Mesenchymal stem cell (in vitro differentiated cells and primary cell): ENCODE measurements around the gene CNIH3.

Experiments
- DNase-seq: peaks from one replicate; pipeline ENCODE4 v3.0.0-alpha.2; 2013
- H2AFZ ChIP-seq: one replicate; pipeline ENCODE4 v1.6.1; 2013; ENCODE audit warnings: low read depth, mild to moderate bottlenecking, control low read depth, inconsistent platforms, low read length, moderate library complexity
- H2AK5ac ChIP-seq: 2 replicates; pipeline ENCODE4 v1.6.1; 2013; ENCODE audit warnings: low read length, moderate library complexity, mild to moderate bottlenecking, inconsistent platforms; ENCODE audit not compliant: severe bottlenecking
- H2BK120ac ChIP-seq: one replicate; pipeline ENCODE4 v1.6.1; 2013; ENCODE audit warnings: low read depth, mild to moderate bottlenecking, inconsistent platforms, low read length, moderate library complexity
- H2BK12ac ChIP-seq, 2 experiments: one replicate each; pipeline ENCODE4 v1.6.1; 2013; ENCODE audit warnings: inconsistent platforms in 2 of 2, low read length in 2 of 2, mild to moderate bottlenecking in 2 of 2, moderate library complexity in 2 of 2, control low read depth in 1 of 2
- H2BK15ac ChIP-seq: one replicate; pipeline ENCODE4 v1.6.1; 2013; ENCODE audit warnings: mild to moderate bottlenecking, low read depth, inconsistent platforms; ENCODE audit not compliant: poor library complexity, severe bottlenecking
- H2BK5ac ChIP-seq: 2 replicates; pipeline ENCODE4 v1.6.1; 2013; ENCODE audit warnings: low read depth, mild to moderate bottlenecking, low read length, control low read depth, inconsistent platforms; ENCODE audit not compliant: poor library complexity, severe bottlenecking
- H3K14ac ChIP-seq, 2 experiments: one replicate each; pipeline ENCODE4 v1.6.1; 2013; ENCODE audit warnings: inconsistent platforms in 2 of 2, low read length in 2 of 2, control low read depth in 1 of 2, mild to moderate bottlenecking in 1 of 2, moderate library complexity in 1 of 2
- H3K18ac ChIP-seq, 2 experiments: one replicate each; pipeline ENCODE4 v1.6.1; 2013; ENCODE audit warnings: inconsistent platforms in 2 of 2, low read length in 2 of 2, control low read depth in 1 of 2, low read depth in 1 of 2, mild to moderate bottlenecking in 1 of 2
- H3K23ac ChIP-seq, 2 experiments: one replicate each; pipeline ENCODE4 v1.6.1; 2013; ENCODE audit warnings: inconsistent platforms in 2 of 2, low read length in 2 of 2, mild to moderate bottlenecking in 2 of 2, moderate library complexity in 2 of 2, control low read depth in 1 of 2
- H3K27ac ChIP-seq: 2 replicates; pipeline ENCODE4 v1.5.1; 2013; ENCODE audit warnings: mild to moderate bottlenecking, moderate library complexity, low read length, control low read depth, inconsistent platforms; ENCODE audit not compliant: poor library complexity, severe bottlenecking
- H3K27me3 ChIP-seq, 2 experiments: 2 replicates each; pipeline versions ENCODE4 v1.6.1 to v1.7.0; 2013; ENCODE audit warnings: low read length in 2 of 2, mild to moderate bottlenecking in 2 of 2, moderate library complexity in 2 of 2, control low read depth in 1 of 2, inconsistent platforms in 1 of 2; ENCODE audit not compliant: control insufficient read depth in 1 of 2, insufficient read depth in 1 of 2
- H3K36me3 ChIP-seq, 2 experiments: 2 replicates each; pipeline versions ENCODE4 v1.6.1 to v1.7.0; 2013; ENCODE audit warnings: low read length in 2 of 2, control low read depth in 1 of 2, inconsistent platforms in 1 of 2, low read depth in 1 of 2, mild to moderate bottlenecking in 1 of 2; ENCODE audit not compliant: insufficient read depth in 2 of 2, control insufficient read depth in 1 of 2
- H3K4ac ChIP-seq, 2 experiments: one replicate each; pipeline ENCODE4 v1.6.1; 2013; ENCODE audit warnings: inconsistent platforms in 2 of 2, low read length in 2 of 2, mild to moderate bottlenecking in 2 of 2, moderate library complexity in 2 of 2, control low read depth in 1 of 2, low read depth in 1 of 2
- H3K4me1 ChIP-seq: 2 replicates; pipeline ENCODE4 v1.6.1; 2013; ENCODE audit warnings: low read depth, low read length, control low read depth; ENCODE audit not compliant: control insufficient read depth, insufficient read depth
- H3K4me2 ChIP-seq: 2 replicates; pipeline ENCODE4 v1.6.1; 2013; ENCODE audit warnings: low read length, mild to moderate bottlenecking, inconsistent platforms; ENCODE audit not compliant: poor library complexity, severe bottlenecking
- H3K4me3 ChIP-seq, 2 experiments: 2 replicates each; pipeline versions ENCODE4 v1.5.1 to v1.7.0; 2013; ENCODE audit warnings: low read length in 2 of 2, mild to moderate bottlenecking in 2 of 2, control low read depth in 1 of 2, low read depth in 1 of 2; ENCODE audit not compliant: insufficient read depth in 1 of 2
- H3K79me1 ChIP-seq: replicated peaks from 2 replicates; pipeline ENCODE4 v1.6.1; 2013; ENCODE audit warnings: mild to moderate bottlenecking, control low read depth, low read length, inconsistent platforms; ENCODE audit not compliant: poor library complexity, severe bottlenecking
- H3K9ac ChIP-seq: 2 replicates; pipeline ENCODE4 v1.7.0; 2013; ENCODE audit warnings: mild to moderate bottlenecking, low read length, moderate library complexity
- H3K9me3 ChIP-seq: 2 replicates; pipeline ENCODE4 v1.7.0; 2013; ENCODE audit warnings: mild to moderate bottlenecking, low read length; ENCODE audit not compliant: control insufficient read depth
- H4K8ac ChIP-seq: one replicate; pipeline ENCODE4 v1.6.1; 2013; ENCODE audit warnings: inconsistent platforms, mild to moderate bottlenecking, low read length, moderate library complexity
- H4K91ac ChIP-seq: one replicate; pipeline ENCODE4 v1.6.1; 2013; ENCODE audit warnings: mild to moderate bottlenecking, low read length, inconsistent platforms
- WGBS: methylation state at CpG from one replicate; pipeline ENCODE4 v1.1.7; 2013; ENCODE audit warnings: mixed read lengths; 5-methylcytosine and 5-hydroxymethylcytosine counted together

CNIH3 gene

GRCh38 chr1:224767031-224767430, 150.9 kb downstream of the CNIH3 start:
- H3K4me3 ChIP-seq: no peak overlapping the region
- no peak overlapping the region for H3K27ac ChIP-seq
- 77% methylated on average over 2 of the region's 3 CpGs for WGBS
- H3K23ac ChIP-seq: no peak overlapping the region
- H3K9ac ChIP-seq: no peak overlapping the region
- no peak for DNase-seq
- no peaks in the 10 kb centered on the region for H3K79me1 ChIP-seq
- peak overlapping the region; percentile 43 for H4K91ac ChIP-seq
- no peak overlapping the region for H2BK15ac ChIP-seq
- no peaks in the 10 kb centered on the region for H3K36me3 ChIP-seq
- H3K18ac ChIP-seq: no peak overlapping the region
- no peak overlapping the region for H2AK5ac ChIP-seq
- H3K4me2 ChIP-seq: no peak overlapping the region
- peaks cover 0 to 24% of the 10 kb centered on the region in 2 experiments for H3K27me3 ChIP-seq
- no peak overlapping the region for H2BK5ac ChIP-seq
- H3K4ac ChIP-seq: no peak overlapping the region
- no peak overlapping the region for H2BK120ac ChIP-seq
- H3K4me1 ChIP-seq: no peaks in the 10 kb centered on the region
- H2AFZ ChIP-seq: no peak overlapping the region
- no peaks in the 10 kb centered on the region for H3K9me3 ChIP-seq
- no peak overlapping the region for H4K8ac ChIP-seq
- H3K14ac ChIP-seq: no peak overlapping the region
- H2BK12ac ChIP-seq: no peak overlapping the region

- no peak overlapping the region for H4K91ac ChIP-seq
- H2BK12ac ChIP-seq: no peak overlapping the region
- H3K4me2 ChIP-seq: no peak overlapping the region
- H3K23ac ChIP-seq: no peak overlapping the region
- no peaks in the 10 kb centered on the region for H3K9me3 ChIP-seq
- H3K4me3 ChIP-seq: no peak overlapping the region
- no peak overlapping the region for H3K9ac ChIP-seq
- no peak overlapping the region for H4K8ac ChIP-seq
- H2BK120ac ChIP-seq: no peak overlapping the region
- H3K27me3 ChIP-seq: peaks cover 0 to 26% of the 10 kb centered on the region in 2 experiments
- H3K27ac ChIP-seq: no peak overlapping the region
- no peak overlapping the region for H2AK5ac ChIP-seq
- WGBS: 93% methylated on average over 1 of the region's 2 CpGs
- H3K18ac ChIP-seq: no peak overlapping the region
- no peak overlapping the region for H3K14ac ChIP-seq
- no peak for DNase-seq
- no peak overlapping the region for H2BK15ac ChIP-seq
- no peaks in the 10 kb centered on the region for H3K79me1 ChIP-seq
- no peaks in the 10 kb centered on the region for H3K4me1 ChIP-seq
- H3K36me3 ChIP-seq: no peaks in the 10 kb centered on the region
- no peak overlapping the region for H2BK5ac ChIP-seq
- no peak overlapping the region for H3K4ac ChIP-seq
- H2AFZ ChIP-seq: no peak overlapping the region
Measured at GRCh38 chr1:224767676-224768075, 151.6 kb downstream of the CNIH3 start.

GRCh38 chr1:224768971-224769370, 152.9 kb downstream of the CNIH3 start:
- no peak overlapping the region for H2AFZ ChIP-seq
- no peak overlapping the region for H3K14ac ChIP-seq
- H3K9me3 ChIP-seq: no peaks in the 10 kb centered on the region
- H3K27me3 ChIP-seq: peaks cover 0 to 28% of the 10 kb centered on the region in 2 experiments
- H2BK5ac ChIP-seq: no peak overlapping the region
- no peak overlapping the region for H4K8ac ChIP-seq
- no peak overlapping the region for H3K4ac ChIP-seq
- H4K91ac ChIP-seq: no peak overlapping the region
- 95% methylated on average over 6 of the region's 6 CpGs for WGBS
- H3K9ac ChIP-seq: no peak overlapping the region
- H2BK120ac ChIP-seq: no peak overlapping the region
- H2BK15ac ChIP-seq: no peak overlapping the region
- H2BK12ac ChIP-seq: peak overlapping the region in 1 of 2 experiments; percentile 69
- H3K36me3 ChIP-seq: no peaks in the 10 kb centered on the region
- no peak overlapping the region for H3K27ac ChIP-seq
- no peak overlapping the region for H3K18ac ChIP-seq
- no peaks in the 10 kb centered on the region for H3K4me1 ChIP-seq
- no peak overlapping the region for H3K23ac ChIP-seq
- no peak overlapping the region for H2AK5ac ChIP-seq
- H3K79me1 ChIP-seq: no peaks in the 10 kb centered on the region
- no peak for DNase-seq
- H3K4me3 ChIP-seq: no peak overlapping the region
- H3K4me2 ChIP-seq: no peak overlapping the region

- no peak overlapping the region for H3K4ac ChIP-seq
- no peaks in the 10 kb centered on the region for H3K9me3 ChIP-seq
- peak overlapping the region in 1 of 2 experiments; percentile 7 for H2BK12ac ChIP-seq
Measured at GRCh38 chr1:224769452-224770335, 153.6 kb downstream of the CNIH3 start.

More at GRCh38 chr1:224769452-224770335, 153.6 kb downstream of the CNIH3 start:
- H4K8ac ChIP-seq: no peak overlapping the region
- no peaks in the 10 kb centered on the region for H3K36me3 ChIP-seq
- WGBS: 78% methylated on average over 6 of the region's 7 CpGs
- no peak overlapping the region for H3K4me2 ChIP-seq
- no peak overlapping the region for H3K27ac ChIP-seq
- H3K4me3 ChIP-seq: no peak overlapping the region
- no peak overlapping the region for H4K91ac ChIP-seq
- no peak overlapping the region for H3K23ac ChIP-seq
- H3K14ac ChIP-seq: no peak overlapping the region
- H3K79me1 ChIP-seq: no peaks in the 10 kb centered on the region
- no peak overlapping the region for H3K18ac ChIP-seq
- H2AK5ac ChIP-seq: no peak overlapping the region
- no peak overlapping the region for H2BK120ac ChIP-seq
- no peak overlapping the region for H3K9ac ChIP-seq
- no peaks in the 10 kb centered on the region for H3K4me1 ChIP-seq
- peak; percentile 47 for DNase-seq
- no peak overlapping the region for H2BK5ac ChIP-seq
- H2BK15ac ChIP-seq: no peak overlapping the region
- H2AFZ ChIP-seq: no peak overlapping the region
- peaks cover 0 to 28% of the 10 kb centered on the region in 2 experiments for H3K27me3 ChIP-seq
